ENCODE measurements around the gene SLC5A9. TPM values are rescaled to one million over a fixed set of nuclear protein-coding genes. Genes with fewer than 3 reads are reported as not detected.

SLC5A9 gene
- total RNA-seq, 1 experiment from 2014 or later = not detected

GRCh38 chr1:48225579-48225978 is 3.1 kb downstream of the SLC5A9 start:
- Histone ChIP-seq H3K4me2 (ENCODE audit: low read depth, low read length, poor library complexity, severe bottlenecking) (no peak overlapping the region), H3K9me3 (ENCODE audit: low read length) (no peaks in the 10 kb centered on the region), H4K20me1 (ENCODE audit: insufficient read depth, low read depth, low read length) (no peaks in the 10 kb centered on the region), H3K9me2 (replicated peaks; ENCODE audit: insufficient read depth, low read length) (no peaks in the 10 kb centered on the region), H3K27me3 (ENCODE audit: low read length) (no peaks in the 10 kb centered on the region), H3K27ac (ENCODE audit: low read length) (no peak overlapping the region), H3K9ac (ENCODE audit: low read length) (no peak overlapping the region), H2AFZ (ENCODE audit: low read length) (no peak overlapping the region), H3K4me1 (ENCODE audit: low read length) (peaks cover 4% of the 10 kb centered on the region; the same call in 1 of the 2 replicates), H3K79me2 (ENCODE audit: low read length) (no peaks in the 10 kb centered on the region), H3K36me3 (ENCODE audit: insufficient read depth, low read length) (no peaks in the 10 kb centered on the region), H3K4me3 (ENCODE audit: low read length) (no peak overlapping the region)
- DNase-seq = no peak

- no peak overlapping the region for H3K4me3 ChIP-seq (ENCODE audit: low read length)
- no peaks in the 10 kb centered on the region for H3K36me3 ChIP-seq (ENCODE audit: insufficient read depth, low read length)
- no peaks in the 10 kb centered on the region for H3K9me2 ChIP-seq (replicated peaks; ENCODE audit: insufficient read depth, low read length)
- no peaks in the 10 kb centered on the region for H4K20me1 ChIP-seq (ENCODE audit: insufficient read depth, low read depth, low read length)
- H3K4me2 ChIP-seq (ENCODE audit: low read depth, low read length, poor library complexity, severe bottlenecking) = no peak overlapping the region
- H2AFZ ChIP-seq (ENCODE audit: low read length) = peak overlapping the region; percentile 58; the same call in 1 of the 2 replicates
- no peak overlapping the region for H3K27ac ChIP-seq (ENCODE audit: low read length)
- no peaks in the 10 kb centered on the region for H3K27me3 ChIP-seq (ENCODE audit: low read length)
- H3K79me2 ChIP-seq (ENCODE audit: low read length) = no peaks in the 10 kb centered on the region
- DNase-seq = peak; percentile 63
- H3K9ac ChIP-seq (ENCODE audit: low read length) = no peak overlapping the region
- H3K9me3 ChIP-seq (ENCODE audit: low read length) = no peaks in the 10 kb centered on the region
- H3K4me1 ChIP-seq (ENCODE audit: low read length) = peaks cover 4% of the 10 kb centered on the region; the same call in 1 of the 2 replicates
These were observed 4.9 kb downstream of the SLC5A9 start for GRCh38 chr1:48227165-48228013.

GRCh38 chr1:48228156-48228555 is 5.6 kb downstream of the SLC5A9 start:
- Histone ChIP-seq H3K9ac (ENCODE audit: low read length) (no peak overlapping the region), H3K27me3 (ENCODE audit: low read length) (no peaks in the 10 kb centered on the region), H3K36me3 (ENCODE audit: insufficient read depth, low read length) (no peaks in the 10 kb centered on the region), H3K9me3 (ENCODE audit: low read length) (no peaks in the 10 kb centered on the region), H3K4me3 (ENCODE audit: low read length) (no peak overlapping the region), H3K4me1 (ENCODE audit: low read length) (peaks cover 4% of the 10 kb centered on the region; the same call in 1 of the 2 replicates), H3K9me2 (replicated peaks; ENCODE audit: insufficient read depth, low read length) (no peaks in the 10 kb centered on the region), H4K20me1 (ENCODE audit: insufficient read depth, low read depth, low read length) (no peaks in the 10 kb centered on the region), H3K27ac (ENCODE audit: low read length) (no peak overlapping the region), H2AFZ (ENCODE audit: low read length) (peak overlapping the region; percentile 58; the same call in 1 of the 2 replicates), H3K4me2 (ENCODE audit: low read depth, low read length, poor library complexity, severe bottlenecking) (no peak overlapping the region), H3K79me2 (ENCODE audit: low read length) (no peaks in the 10 kb centered on the region)
- peak; percentile 54 for DNase-seq

GRCh38 chr1:48229317-48229716 is 6.8 kb downstream of the SLC5A9 start:
- no peak overlapping the region for H3K4me3 ChIP-seq (ENCODE audit: low read length)
- no peaks in the 10 kb centered on the region for H3K9me2 ChIP-seq (replicated peaks; ENCODE audit: insufficient read depth, low read length)
- no peak for DNase-seq
- H3K9ac ChIP-seq (ENCODE audit: low read length) = no peak overlapping the region
- no peak overlapping the region for H2AFZ ChIP-seq (ENCODE audit: low read length)
- H3K4me1 ChIP-seq (ENCODE audit: low read length) = peaks cover 4% of the 10 kb centered on the region; the same call in 1 of the 2 replicates
- H3K9me3 ChIP-seq (ENCODE audit: low read length) = no peaks in the 10 kb centered on the region
- H3K27me3 ChIP-seq (ENCODE audit: low read length) = no peaks in the 10 kb centered on the region
- no peaks in the 10 kb centered on the region for H4K20me1 ChIP-seq (ENCODE audit: insufficient read depth, low read depth, low read length)
- no peaks in the 10 kb centered on the region for H3K79me2 ChIP-seq (ENCODE audit: low read length)
- no peaks in the 10 kb centered on the region for H3K36me3 ChIP-seq (ENCODE audit: insufficient read depth, low read length)
- H3K4me2 ChIP-seq (ENCODE audit: low read depth, low read length, poor library complexity, severe bottlenecking) = no peak overlapping the region
- no peak overlapping the region for H3K27ac ChIP-seq (ENCODE audit: low read length)

GRCh38 chr1:48230236-48230635 is 7.7 kb downstream of the SLC5A9 start:
- H3K4me3 ChIP-seq (ENCODE audit: low read length) = no peak overlapping the region
- H3K79me2 ChIP-seq (ENCODE audit: low read length) = no peaks in the 10 kb centered on the region
- no peaks in the 10 kb centered on the region for H3K27me3 ChIP-seq (ENCODE audit: low read length)

GRCh38 chr1:48232722-48233121 is 10.2 kb downstream of the SLC5A9 start:
- no peaks in the 10 kb centered on the region for H3K9me2 ChIP-seq (replicated peaks; ENCODE audit: insufficient read depth, low read length)
- H3K27ac ChIP-seq (ENCODE audit: low read length) = no peak overlapping the region
- no peak for DNase-seq
- no peaks in the 10 kb centered on the region for H3K79me2 ChIP-seq (ENCODE audit: low read length)
- no peaks in the 10 kb centered on the region for H4K20me1 ChIP-seq (ENCODE audit: insufficient read depth, low read depth, low read length)
- no peaks in the 10 kb centered on the region for H3K9me3 ChIP-seq (ENCODE audit: low read length)
- H3K4me2 ChIP-seq (ENCODE audit: low read depth, low read length, poor library complexity, severe bottlenecking) = no peak overlapping the region
- H2AFZ ChIP-seq (ENCODE audit: low read length) = no peak overlapping the region
- H3K9ac ChIP-seq (ENCODE audit: low read length) = no peak overlapping the region
- no peak overlapping the region for H3K4me3 ChIP-seq (ENCODE audit: low read length)
- H3K27me3 ChIP-seq (ENCODE audit: low read length) = no peaks in the 10 kb centered on the region
- H3K4me1 ChIP-seq (ENCODE audit: low read length) = peaks cover 4% of the 10 kb centered on the region; the same call in 1 of the 2 replicates
- no peaks in the 10 kb centered on the region for H3K36me3 ChIP-seq (ENCODE audit: insufficient read depth, low read length)

More at GRCh38 chr1:48230236-48230635, 7.7 kb downstream of the SLC5A9 start:
- Histone ChIP-seq H3K4me1 (ENCODE audit: low read length) (peaks cover 4% of the 10 kb centered on the region; the same call in 1 of the 2 replicates), H3K27ac (ENCODE audit: low read length) (no peak overlapping the region), H4K20me1 (ENCODE audit: insufficient read depth, low read depth, low read length) (no peaks in the 10 kb centered on the region), H3K9me3 (ENCODE audit: low read length) (no peaks in the 10 kb centered on the region), H3K9me2 (replicated peaks; ENCODE audit: insufficient read depth, low read length) (no peaks in the 10 kb centered on the region), H3K36me3 (ENCODE audit: insufficient read depth, low read length) (no peaks in the 10 kb centered on the region), H3K9ac (ENCODE audit: low read length) (no peak overlapping the region), H3K4me2 (ENCODE audit: low read depth, low read length, poor library complexity, severe bottlenecking) (no peak overlapping the region), H2AFZ (ENCODE audit: low read length) (no peak overlapping the region)
- no peak for DNase-seq

- Histone ChIP-seq H3K4me2 (ENCODE audit: low read depth, low read length, poor library complexity, severe bottlenecking) (no peak overlapping the region), H3K36me3 (ENCODE audit: insufficient read depth, low read length) (no peaks in the 10 kb centered on the region), H3K27ac (ENCODE audit: low read length) (no peak overlapping the region), H3K9me3 (ENCODE audit: low read length) (no peaks in the 10 kb centered on the region), H3K27me3 (ENCODE audit: low read length) (no peaks in the 10 kb centered on the region), H4K20me1 (ENCODE audit: insufficient read depth, low read depth, low read length) (no peaks in the 10 kb centered on the region), H3K79me2 (ENCODE audit: low read length) (no peaks in the 10 kb centered on the region), H2AFZ (ENCODE audit: low read length) (no peak overlapping the region), H3K9ac (ENCODE audit: low read length) (no peak overlapping the region), H3K4me3 (ENCODE audit: low read length) (no peak overlapping the region), H3K9me2 (replicated peaks; ENCODE audit: insufficient read depth, low read length) (no peaks in the 10 kb centered on the region), H3K4me1 (ENCODE audit: low read length) (no peaks in the 10 kb centered on the region)
- no peak for DNase-seq
These were observed 11.4 kb downstream of the SLC5A9 start for GRCh38 chr1:48233666-48234485.

- H3K79me2 ChIP-seq (ENCODE audit: low read length) = no peaks in the 10 kb centered on the region
- no peak overlapping the region for H3K4me3 ChIP-seq (ENCODE audit: low read length)
- no peaks in the 10 kb centered on the region for H3K4me1 ChIP-seq (ENCODE audit: low read length)
- no peaks in the 10 kb centered on the region for H3K27me3 ChIP-seq (ENCODE audit: low read length)
- no peak overlapping the region for H3K27ac ChIP-seq (ENCODE audit: low read length)
- no peak for DNase-seq
- no peak overlapping the region for H3K4me2 ChIP-seq (ENCODE audit: low read depth, low read length, poor library complexity, severe bottlenecking)
- H2AFZ ChIP-seq (ENCODE audit: low read length) = no peak overlapping the region
- no peak overlapping the region for H3K9ac ChIP-seq (ENCODE audit: low read length)
- no peaks in the 10 kb centered on the region for H3K9me2 ChIP-seq (replicated peaks; ENCODE audit: insufficient read depth, low read length)
- H4K20me1 ChIP-seq (ENCODE audit: insufficient read depth, low read depth, low read length) = no peaks in the 10 kb centered on the region
- H3K9me3 ChIP-seq (ENCODE audit: low read length) = no peaks in the 10 kb centered on the region
- H3K36me3 ChIP-seq (ENCODE audit: insufficient read depth, low read length) = no peaks in the 10 kb centered on the region
These were observed 13.1 kb downstream of the SLC5A9 start for GRCh38 chr1:48235652-48236051.
